AG09309 (cell line): ENCODE results near the gene CFAP68.

Experiments used
- DNase-seq: peaks from one replicate; pipeline ENCODE4 v3.0.0-alpha.2; 2010; ENCODE audit warnings: low read depth
- H3K4me3 ChIP-seq: 2 replicates; pipeline ENCODE4 v1.5.1; 2011; ENCODE audit warnings: mild to moderate bottlenecking, low read depth, low read length, moderate library complexity; ENCODE audit not compliant: control insufficient read depth
- TF ChIP-seq, protein P1 (sequence below): IDR thresholded peaks from 2 replicates; pipeline ENCODE4 v1.5.1; 2011; ENCODE audit warnings: mild to moderate bottlenecking, low read depth, low read length, inconsistent platforms; ENCODE audit not compliant: insufficient read depth, control insufficient read depth; ENCODE audit errors: missing control alignments

The CFAP68 gene, protein sequence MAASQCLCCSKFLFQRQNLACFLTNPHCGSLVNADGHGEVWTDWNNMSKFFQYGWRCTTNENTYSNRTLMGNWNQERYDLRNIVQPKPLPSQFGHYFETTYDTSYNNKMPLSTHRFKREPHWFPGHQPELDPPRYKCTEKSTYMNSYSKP

DNA sequence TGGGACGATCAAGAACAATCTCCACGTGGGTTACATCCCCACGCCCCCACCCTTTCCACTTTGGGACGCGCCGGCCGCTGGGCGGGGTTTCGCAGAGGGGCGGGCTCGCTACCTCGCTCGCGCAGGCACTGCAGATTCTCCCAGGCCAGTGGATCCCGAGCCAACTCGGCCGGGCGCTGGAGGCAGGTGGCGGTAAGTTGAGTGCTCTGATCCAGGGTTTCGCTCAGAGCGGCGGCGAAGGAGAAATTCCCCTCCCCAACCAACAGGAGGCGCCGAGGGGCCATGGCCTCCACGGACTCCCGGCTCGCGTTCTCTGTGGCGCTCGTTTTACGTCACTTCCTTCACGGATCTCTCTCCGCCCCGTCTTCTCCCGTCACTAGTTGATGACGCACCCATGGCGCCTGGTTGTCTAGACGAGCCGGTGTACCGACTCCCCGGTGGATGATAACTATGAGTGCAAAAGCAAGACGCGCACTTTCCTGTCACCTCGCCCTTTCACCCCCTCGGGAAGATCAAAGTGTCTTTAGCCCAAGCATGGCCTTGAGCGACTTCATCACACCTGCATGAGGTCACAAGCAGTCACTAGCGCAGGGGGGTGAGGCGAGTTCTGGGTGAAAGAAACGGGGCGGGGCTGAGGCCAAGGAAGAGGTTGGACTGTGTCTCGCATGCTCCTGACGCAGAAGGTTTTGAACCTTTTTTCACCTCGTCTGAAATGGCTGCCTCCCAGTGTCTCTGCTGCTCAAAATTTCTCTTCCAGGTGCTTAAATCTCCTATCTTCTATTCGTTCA is at the start of gene CFAP68, which contains the start of gene FDXACB1:
Gene CFAP68 (plus strand): TSS at position 693 of the 788 bp plus-strand sequence. CDS start 20 bp downstream, at position 713.
Gene FDXACB1 (minus strand): TSS at position 317 of the 788 bp plus-strand sequence. CDS start 33 bp downstream, at position 284.
- DNase-seq: peak; percentile 86
- peak within 1 kb of the TSS; percentile 78 for H3K4me3 ChIP-seq
- TF ChIP-seq, protein P1, sequence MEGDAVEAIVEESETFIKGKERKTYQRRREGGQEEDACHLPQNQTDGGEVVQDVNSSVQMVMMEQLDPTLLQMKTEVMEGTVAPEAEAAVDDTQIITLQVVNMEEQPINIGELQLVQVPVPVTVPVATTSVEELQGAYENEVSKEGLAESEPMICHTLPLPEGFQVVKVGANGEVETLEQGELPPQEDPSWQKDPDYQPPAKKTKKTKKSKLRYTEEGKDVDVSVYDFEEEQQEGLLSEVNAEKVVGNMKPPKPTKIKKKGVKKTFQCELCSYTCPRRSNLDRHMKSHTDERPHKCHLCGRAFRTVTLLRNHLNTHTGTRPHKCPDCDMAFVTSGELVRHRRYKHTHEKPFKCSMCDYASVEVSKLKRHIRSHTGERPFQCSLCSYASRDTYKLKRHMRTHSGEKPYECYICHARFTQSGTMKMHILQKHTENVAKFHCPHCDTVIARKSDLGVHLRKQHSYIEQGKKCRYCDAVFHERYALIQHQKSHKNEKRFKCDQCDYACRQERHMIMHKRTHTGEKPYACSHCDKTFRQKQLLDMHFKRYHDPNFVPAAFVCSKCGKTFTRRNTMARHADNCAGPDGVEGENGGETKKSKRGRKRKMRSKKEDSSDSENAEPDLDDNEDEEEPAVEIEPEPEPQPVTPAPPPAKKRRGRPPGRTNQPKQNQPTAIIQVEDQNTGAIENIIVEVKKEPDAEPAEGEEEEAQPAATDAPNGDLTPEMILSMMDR: peak; percentile 96

DNA sequence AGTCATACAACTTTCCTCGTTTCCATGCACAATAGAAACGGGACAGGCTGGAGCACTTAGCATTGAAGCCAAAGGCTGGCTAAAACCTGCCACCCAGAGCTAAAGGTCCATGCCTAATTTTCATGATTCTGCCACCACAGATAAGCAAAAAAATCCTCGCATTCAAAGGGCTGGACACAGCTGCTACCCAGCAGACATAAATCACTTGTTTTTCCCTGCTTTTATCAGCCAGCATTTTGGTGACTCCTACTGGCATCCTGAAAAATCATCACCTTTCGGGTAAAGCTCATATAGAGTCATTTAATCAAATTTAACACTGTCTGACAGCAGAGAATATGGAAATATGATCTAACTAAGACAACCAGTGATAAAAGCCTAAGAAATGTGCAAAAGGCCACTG is 45.8 kb upstream of the CFAP68 start:
- no peak for DNase-seq
- no peak overlapping the region for H3K4me3 ChIP-seq
- TF ChIP-seq, protein P1: peak; percentile 20

DNA sequence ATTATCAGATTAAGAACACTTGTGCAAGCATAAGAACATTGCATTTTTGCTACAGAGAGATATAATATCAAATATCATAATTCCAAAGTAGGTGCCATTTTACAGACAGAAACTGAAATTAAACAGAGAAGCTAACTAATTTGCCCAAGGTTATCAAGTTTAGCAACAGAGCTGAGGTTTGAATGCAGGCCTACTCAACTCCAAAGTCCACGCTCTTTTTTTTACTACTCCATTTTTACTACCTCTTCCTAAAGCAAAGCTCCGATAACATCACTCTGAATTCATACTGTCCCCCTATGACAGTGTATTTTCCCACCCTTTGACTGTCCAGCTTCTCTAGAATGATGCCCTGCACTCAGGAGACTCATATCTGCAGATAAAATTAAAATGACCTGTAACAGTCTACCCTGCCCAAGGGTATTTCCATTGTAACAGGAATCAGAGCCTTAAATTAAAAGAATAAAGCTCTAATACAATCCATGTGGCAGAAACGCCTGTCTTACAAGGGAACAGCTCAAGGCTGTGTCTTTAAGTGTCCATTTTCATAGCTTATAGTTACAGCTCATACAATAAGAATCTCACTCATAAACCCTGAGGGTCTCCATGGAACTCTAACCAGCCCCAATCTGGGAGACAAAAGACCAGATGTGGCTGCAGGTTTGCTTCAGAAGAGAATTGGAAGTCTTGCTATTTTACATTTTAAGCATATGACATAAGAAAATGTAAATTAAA is 44.7 kb upstream of the CFAP68 start:
- DNase-seq: no peak
- TF ChIP-seq, protein P1: no peak
- H3K4me3 ChIP-seq: no peak overlapping the region

DNA sequence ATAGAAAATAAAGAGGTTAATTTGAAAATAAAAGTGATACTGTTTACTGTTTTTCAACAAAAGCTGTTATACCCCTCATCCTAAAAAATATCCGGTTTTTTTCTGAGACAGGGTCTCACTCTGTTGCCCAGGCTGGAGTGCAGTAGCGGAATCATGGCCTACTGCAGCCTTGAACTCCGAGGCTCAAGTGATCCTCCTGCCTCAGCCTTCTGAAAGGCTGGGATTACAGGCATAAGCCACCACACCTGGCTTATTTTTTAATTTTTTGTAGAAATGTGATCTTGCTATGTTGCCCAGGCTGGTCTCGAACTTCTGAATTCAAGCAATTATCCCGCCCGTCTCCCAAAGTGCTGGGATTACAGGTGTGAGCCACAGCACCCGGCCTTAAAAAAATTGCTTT is 43.7 kb upstream of the CFAP68 start:
- no peak overlapping the region for H3K4me3 ChIP-seq
- no peak for DNase-seq
- TF ChIP-seq, protein P1: no peak

DNA sequence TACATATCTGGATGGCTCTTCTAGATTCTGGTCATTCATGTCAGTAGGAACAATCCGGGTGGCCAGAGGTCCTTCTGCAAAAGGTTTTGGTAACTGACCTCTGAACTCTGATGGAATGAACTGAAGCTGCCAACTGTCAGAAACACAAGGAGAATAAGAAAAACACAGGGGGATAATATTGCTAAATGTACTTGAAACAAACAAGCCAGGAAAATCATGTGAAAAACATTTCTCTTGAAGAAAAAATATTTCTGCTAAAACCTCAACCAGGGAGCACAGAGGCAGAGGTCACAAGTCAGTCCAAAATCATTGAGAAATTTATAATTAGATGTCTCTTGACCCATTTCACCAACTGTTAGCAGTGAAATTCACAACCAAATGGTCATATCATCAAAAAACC is 43.2 kb upstream of the CFAP68 start:
- H3K4me3 ChIP-seq: no peak overlapping the region
- TF ChIP-seq, protein P1: no peak
- DNase-seq: no peak

DNA sequence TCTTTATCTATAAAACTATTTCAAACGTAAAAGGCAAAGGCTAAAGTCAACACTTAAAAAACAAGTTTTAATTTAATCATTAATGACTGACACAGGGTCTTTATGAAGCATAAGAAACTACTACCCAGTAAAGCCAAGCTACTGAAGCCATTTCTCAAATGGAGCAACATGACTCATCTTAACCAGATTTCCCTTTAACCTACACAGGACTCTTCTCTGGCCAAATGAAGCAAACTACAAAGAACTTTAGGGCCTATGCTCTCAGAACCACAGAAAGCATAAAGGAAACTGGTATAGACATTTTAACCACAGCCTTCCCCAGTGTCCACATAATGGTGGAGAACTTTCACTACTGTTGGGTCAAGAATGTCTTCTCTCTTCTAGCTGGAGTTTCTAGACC is 42.6 kb upstream of the CFAP68 start:
- no peak for DNase-seq
- TF ChIP-seq, protein P1: no peak
- H3K4me3 ChIP-seq: no peak overlapping the region
